Measurements from ENCODE around the gene CRYBG1. TPM values are rescaled to one million over a fixed set of nuclear protein-coding genes. Genes with fewer than 3 reads are reported as not detected.

CRYBG1 gene
- total and polyA plus RNA-seq, 2 donors (not counting 1 experiment from before 2014, with no cell fraction given), result 9.6 to 47.0 TPM

DNA sequence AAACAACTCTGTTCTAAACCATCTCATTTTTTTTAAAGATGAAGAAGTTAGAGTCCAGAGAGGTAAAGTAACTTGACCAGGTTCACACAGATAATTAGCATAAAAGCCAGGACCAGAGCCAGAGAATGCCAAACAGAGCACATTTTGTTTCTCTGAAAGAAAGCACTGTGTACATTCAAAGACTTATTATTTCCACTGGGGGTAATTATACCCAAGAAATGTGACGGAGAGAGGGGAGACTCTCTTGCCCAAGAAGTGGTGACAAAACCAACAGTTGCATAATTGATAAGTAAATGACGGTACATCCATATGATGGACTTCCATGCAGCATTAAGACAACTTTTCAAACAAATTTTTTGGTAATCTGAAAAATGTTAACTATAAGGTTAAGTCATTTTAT lies 157.2 kb downstream of the CRYBG1 start:
- H3K27me3 Mint-ChIP-seq, result no peaks in the 10 kb centered on the region
- CTCF ChIA-PET, result no interaction called here
- peaks cover 81% of the 10 kb centered on the region for H3K4me1 Mint-ChIP-seq
- Histone ChIP-seq H3K79me2 (ENCODE audit: control insufficient read depth, insufficient read depth, low read length) (peaks cover 82% of the 10 kb centered on the region), H4K20me1 (ENCODE audit: control insufficient read depth, insufficient read depth, low read length, poor library complexity, severe bottlenecking) (peaks cover 26% of the 10 kb centered on the region), H3K9ac (ENCODE audit: low read length) (no peak overlapping the region), H3K4me2 (replicated peaks; ENCODE audit: low read depth, low read length, poor library complexity, severe bottlenecking) (no peak overlapping the region), H3K27me3 (replicated peaks in 1 of 4; ENCODE audit: control extremely low read depth in 1 of 4, control insufficient read depth in 3 of 4, insufficient read depth in 4 of 4, low read length in 3 of 4) (no peaks in the 10 kb centered on the region), H2AFZ (ENCODE audit: insufficient read depth, low read depth, low read length, poor library complexity, severe bottlenecking) (no peak overlapping the region), H3K27ac (ENCODE audit: low read length in 2 of 2) (no peak overlapping the region), H3K4me1 (ENCODE audit: control insufficient read depth in 2 of 2, insufficient read depth in 2 of 2, low read length in 2 of 2) (peaks cover 73 to 77% of the 10 kb centered on the region in 2 donors), H3K36me3 (replicated peaks in 1 of 2; ENCODE audit: control extremely low read depth in 1 of 2, control insufficient read depth in 1 of 2, extremely low read depth in 1 of 2, insufficient read depth in 2 of 2, low read length in 1 of 2) (peaks cover 0 to 11% of the 10 kb centered on the region in 2 experiments), H3K4me3 (ENCODE audit: control extremely low read depth in 1 of 5, extremely low read depth in 1 of 5, insufficient read depth in 1 of 5, low read depth in 2 of 5, low read length in 4 of 5) (no peak overlapping the region), H3K9me3 (ENCODE audit: control extremely low read depth in 1 of 3, control insufficient read depth in 2 of 3, insufficient read depth in 1 of 3, low read length in 2 of 3) (no peaks in the 10 kb centered on the region)
- intact Hi-C loops (cut with micrococcal nuclease), result no loop called here
- TF ChIP-seq EZH2 (IDR thresholded peaks at IDR 0.05; ENCODE audit: borderline replicate concordance, insufficient read depth, low read depth, low read length, poor library complexity, severe bottlenecking), result no peak
- TF ChIP-seq, protein P1, sequence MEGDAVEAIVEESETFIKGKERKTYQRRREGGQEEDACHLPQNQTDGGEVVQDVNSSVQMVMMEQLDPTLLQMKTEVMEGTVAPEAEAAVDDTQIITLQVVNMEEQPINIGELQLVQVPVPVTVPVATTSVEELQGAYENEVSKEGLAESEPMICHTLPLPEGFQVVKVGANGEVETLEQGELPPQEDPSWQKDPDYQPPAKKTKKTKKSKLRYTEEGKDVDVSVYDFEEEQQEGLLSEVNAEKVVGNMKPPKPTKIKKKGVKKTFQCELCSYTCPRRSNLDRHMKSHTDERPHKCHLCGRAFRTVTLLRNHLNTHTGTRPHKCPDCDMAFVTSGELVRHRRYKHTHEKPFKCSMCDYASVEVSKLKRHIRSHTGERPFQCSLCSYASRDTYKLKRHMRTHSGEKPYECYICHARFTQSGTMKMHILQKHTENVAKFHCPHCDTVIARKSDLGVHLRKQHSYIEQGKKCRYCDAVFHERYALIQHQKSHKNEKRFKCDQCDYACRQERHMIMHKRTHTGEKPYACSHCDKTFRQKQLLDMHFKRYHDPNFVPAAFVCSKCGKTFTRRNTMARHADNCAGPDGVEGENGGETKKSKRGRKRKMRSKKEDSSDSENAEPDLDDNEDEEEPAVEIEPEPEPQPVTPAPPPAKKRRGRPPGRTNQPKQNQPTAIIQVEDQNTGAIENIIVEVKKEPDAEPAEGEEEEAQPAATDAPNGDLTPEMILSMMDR (IDR thresholded peaks at IDR 0.05), result no peak
- DNase-seq (no peak), ATAC-seq (ENCODE audit: low read depth) (no peak)
- WGBS (ENCODE audit: insufficient coverage), result no CpG with 5 or more reads among the region's 2 CpGs
- POLR2A ChIA-PET, result no interaction called here
- no peak overlapping the region for H3K4me3 Mint-ChIP-seq
- H3K9me3 Mint-ChIP-seq (ENCODE audit: insufficient read depth), result no peaks in the 10 kb centered on the region
- H3K27ac Mint-ChIP-seq, result peak overlapping the region; percentile 26

DNA sequence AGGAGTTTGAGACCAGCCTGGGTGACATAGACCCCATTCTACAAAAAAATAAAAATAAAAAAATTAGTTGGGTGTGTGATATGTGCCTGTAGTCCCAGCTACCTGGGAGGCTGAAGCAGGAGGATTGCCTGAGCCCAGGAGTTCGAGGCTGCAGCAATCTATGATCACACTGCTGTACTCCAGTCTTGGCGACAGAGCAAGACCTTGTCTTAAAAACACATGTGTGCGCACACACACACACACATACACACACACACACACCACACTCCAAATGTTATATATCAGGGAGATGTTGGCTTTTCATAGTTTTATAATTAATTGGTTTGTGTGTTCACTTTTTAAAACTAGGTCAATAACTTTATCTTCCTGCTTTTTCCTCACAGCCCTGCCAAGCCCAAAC lies 158.2 kb downstream of the CRYBG1 start:
- ChIA-PET CTCF (interaction anchor here (1.5 to 4.6 kb wide), 4 partner anchors 8 to 73 kb away, joined by 4 to 78 read pairs (median 20); no protein-coding TSS in a partner anchor), POLR2A (no interaction called here)
- H3K9ac ChIP-seq (ENCODE audit: low read length), result peak overlapping the region; percentile 70
- peaks cover 83% of the 10 kb centered on the region for H3K79me2 ChIP-seq (ENCODE audit: control insufficient read depth, insufficient read depth, low read length)
- H3K27me3 ChIP-seq (replicated peaks in 1 of 4; ENCODE audit: control extremely low read depth in 1 of 4, control insufficient read depth in 3 of 4, insufficient read depth in 4 of 4, low read length in 3 of 4), result no peaks in the 10 kb centered on the region
- WGBS (ENCODE audit: insufficient coverage), result no CpG with 5 or more reads among the region's 3 CpGs
- ATAC-seq (ENCODE audit: low read depth) (no peak), DNase-seq (no peak)
- TF ChIP-seq EZH2 (IDR thresholded peaks at IDR 0.05; ENCODE audit: borderline replicate concordance, insufficient read depth, low read depth, low read length, poor library complexity, severe bottlenecking), result no peak
- TF ChIP-seq, protein P1 (IDR thresholded peaks at IDR 0.05), result no peak
- H3K27ac Mint-ChIP-seq, result peak overlapping the region; percentile 93
- H3K4me3 ChIP-seq (ENCODE audit: control extremely low read depth in 1 of 5, extremely low read depth in 1 of 5, insufficient read depth in 1 of 5, low read depth in 2 of 5, low read length in 4 of 5), result no peak overlapping the region
- H3K9me3 ChIP-seq (ENCODE audit: control extremely low read depth in 1 of 3, control insufficient read depth in 2 of 3, insufficient read depth in 1 of 3, low read length in 2 of 3), result no peaks in the 10 kb centered on the region
- H4K20me1 ChIP-seq (ENCODE audit: control insufficient read depth, insufficient read depth, low read length, poor library complexity, severe bottlenecking), result peaks cover 26% of the 10 kb centered on the region
- peaks cover 81% of the 10 kb centered on the region for H3K4me1 Mint-ChIP-seq
- H3K36me3 ChIP-seq (replicated peaks in 1 of 2; ENCODE audit: control extremely low read depth in 1 of 2, control insufficient read depth in 1 of 2, extremely low read depth in 1 of 2, insufficient read depth in 2 of 2, low read length in 1 of 2), result peaks cover 0 to 11% of the 10 kb centered on the region in 2 experiments
- H2AFZ ChIP-seq (ENCODE audit: insufficient read depth, low read depth, low read length, poor library complexity, severe bottlenecking), result no peak overlapping the region
- intact Hi-C loops (cut with micrococcal nuclease), result no loop called here
- H3K4me1 ChIP-seq (ENCODE audit: control insufficient read depth in 2 of 2, insufficient read depth in 2 of 2, low read length in 2 of 2), result peaks cover 81 to 83% of the 10 kb centered on the region in 2 donors
- H3K27me3 Mint-ChIP-seq, result no peaks in the 10 kb centered on the region
- no peak overlapping the region for H3K27ac ChIP-seq (ENCODE audit: low read length in 2 of 2)
- H3K4me3 Mint-ChIP-seq, result no peak overlapping the region
- no peaks in the 10 kb centered on the region for H3K9me3 Mint-ChIP-seq (ENCODE audit: insufficient read depth)
- peak overlapping the region; percentile 76 for H3K4me2 ChIP-seq (replicated peaks; ENCODE audit: low read depth, low read length, poor library complexity, severe bottlenecking)

Measured in B cell (primary cell).